ENCODE results near the gene GREM1. TPM values are rescaled to one million over a fixed set of nuclear protein-coding genes. Genes with fewer than 3 reads are reported as not detected.

The GREM1 gene
- total RNA-seq: 293 TPM

DNA sequence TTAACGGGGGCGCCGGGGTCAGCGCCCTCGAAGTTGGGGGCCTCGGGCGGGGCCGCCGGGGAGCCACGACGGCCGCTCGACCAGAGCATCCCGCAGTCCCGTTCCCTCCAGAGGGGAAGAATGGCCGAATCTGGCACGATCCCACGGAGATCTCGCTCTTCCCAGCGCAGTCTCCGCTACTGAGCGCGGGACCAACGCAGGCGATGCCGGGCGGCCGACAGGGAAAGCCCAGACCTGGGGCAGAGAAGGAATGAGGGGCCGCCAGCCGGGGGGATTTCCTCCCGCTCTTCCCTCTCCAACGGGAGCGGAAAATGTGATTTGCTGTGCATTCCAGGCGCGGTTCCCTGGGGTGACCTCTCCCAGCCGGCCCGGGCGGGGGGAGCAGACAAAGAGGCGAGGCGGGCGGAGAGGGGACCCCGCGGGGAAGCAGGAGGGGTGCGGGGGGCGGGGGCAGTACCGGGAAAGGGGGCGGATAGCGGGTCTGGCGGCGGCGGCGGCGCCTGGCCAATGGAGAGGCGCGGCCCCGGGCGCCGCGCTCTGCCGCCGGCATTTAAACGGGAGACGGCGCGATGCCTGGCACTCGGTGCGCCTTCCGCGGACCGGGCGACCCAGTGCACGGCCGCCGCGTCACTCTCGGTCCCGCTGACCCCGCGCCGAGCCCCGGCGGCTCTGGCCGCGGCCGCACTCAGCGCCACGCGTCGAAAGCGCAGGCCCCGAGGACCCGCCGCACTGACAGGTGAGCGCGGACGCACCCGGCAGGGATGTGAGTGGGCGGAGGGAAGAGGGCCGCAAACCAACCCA, at the start of gene GREM1:
GREM1 (plus strand) TSS at position 579 of the 801 bp plus-strand sequence. CDS start 12,687 bp downstream, outside the sequence.
- DNase-seq (ENCODE audit: low spot score): no peak

DNA sequence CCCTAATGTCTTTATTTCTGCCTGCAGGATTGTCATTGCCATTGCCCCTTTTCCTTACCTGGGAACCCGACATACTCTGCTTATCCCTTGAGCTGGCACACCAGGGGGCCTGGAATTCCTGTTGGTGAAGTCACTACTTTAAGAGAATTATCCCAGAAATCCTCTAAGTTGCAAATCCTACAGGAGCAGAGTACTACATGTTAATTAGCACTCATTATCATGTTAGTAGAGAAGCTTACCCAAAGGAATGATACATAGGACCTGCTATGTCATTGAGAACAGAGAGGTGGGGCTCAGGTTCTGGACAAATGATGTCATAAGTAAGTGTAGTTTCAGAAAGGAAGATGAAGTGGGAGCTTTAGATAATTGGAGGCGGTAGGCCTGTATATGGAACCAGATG, 48.9 kb upstream of the GREM1 start:
- no peak for DNase-seq (ENCODE audit: low spot score)

DNA sequence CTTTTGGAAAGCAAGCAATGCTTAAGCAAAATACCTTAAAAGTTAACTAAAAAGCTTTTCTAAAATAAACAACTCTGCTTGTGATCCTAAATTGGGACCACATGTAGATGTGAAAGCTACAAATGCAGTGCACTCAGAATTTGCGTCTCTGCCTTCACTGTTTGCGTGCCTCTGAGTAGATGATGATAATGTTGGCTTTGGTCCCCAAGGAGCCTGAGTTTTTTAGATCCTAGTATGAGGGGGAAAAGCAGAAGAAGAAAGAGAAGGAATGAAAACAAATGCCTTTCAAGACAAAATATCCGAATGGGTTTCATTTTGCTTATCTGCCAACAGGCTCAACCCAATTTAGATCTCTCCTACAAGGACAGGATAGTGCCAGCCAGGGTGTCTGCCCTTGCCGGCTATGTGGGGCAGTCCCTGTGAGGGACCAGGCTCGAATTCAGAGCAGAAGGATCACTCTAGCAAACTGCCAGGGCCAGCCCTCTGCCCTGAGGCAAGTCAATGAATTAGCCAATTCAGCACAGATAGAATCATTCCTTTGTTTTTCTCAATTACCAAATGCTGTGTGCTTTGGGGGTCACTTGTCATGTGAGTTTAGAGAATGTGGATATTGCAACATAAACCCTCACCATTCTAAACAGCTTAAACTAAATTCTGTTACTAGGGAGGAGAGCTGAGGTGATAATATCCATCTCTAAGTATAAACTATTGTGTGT, 47.8 kb upstream of the GREM1 start:
- DNase-seq (ENCODE audit: low spot score): no peak

DNA sequence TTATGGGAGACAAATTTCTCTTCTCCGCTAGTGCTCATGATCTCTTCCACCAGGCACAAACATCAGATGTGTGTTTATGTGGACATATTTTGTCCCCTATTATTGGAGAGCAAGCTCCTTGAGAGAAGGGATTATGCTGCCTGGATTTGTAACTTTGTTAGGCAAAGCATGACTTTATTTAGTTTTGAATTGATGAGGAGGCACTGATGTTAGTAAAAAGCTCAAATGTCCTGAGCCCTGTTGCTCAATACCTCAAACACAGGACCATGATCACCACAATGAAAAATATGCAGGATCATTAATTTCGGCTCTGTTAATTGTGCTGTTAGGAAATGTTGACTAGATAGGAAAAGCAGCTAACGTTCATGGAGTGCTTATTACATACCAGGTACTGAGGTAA, 47.2 kb upstream of the GREM1 start:
- no peak for DNase-seq (ENCODE audit: low spot score)

DNA sequence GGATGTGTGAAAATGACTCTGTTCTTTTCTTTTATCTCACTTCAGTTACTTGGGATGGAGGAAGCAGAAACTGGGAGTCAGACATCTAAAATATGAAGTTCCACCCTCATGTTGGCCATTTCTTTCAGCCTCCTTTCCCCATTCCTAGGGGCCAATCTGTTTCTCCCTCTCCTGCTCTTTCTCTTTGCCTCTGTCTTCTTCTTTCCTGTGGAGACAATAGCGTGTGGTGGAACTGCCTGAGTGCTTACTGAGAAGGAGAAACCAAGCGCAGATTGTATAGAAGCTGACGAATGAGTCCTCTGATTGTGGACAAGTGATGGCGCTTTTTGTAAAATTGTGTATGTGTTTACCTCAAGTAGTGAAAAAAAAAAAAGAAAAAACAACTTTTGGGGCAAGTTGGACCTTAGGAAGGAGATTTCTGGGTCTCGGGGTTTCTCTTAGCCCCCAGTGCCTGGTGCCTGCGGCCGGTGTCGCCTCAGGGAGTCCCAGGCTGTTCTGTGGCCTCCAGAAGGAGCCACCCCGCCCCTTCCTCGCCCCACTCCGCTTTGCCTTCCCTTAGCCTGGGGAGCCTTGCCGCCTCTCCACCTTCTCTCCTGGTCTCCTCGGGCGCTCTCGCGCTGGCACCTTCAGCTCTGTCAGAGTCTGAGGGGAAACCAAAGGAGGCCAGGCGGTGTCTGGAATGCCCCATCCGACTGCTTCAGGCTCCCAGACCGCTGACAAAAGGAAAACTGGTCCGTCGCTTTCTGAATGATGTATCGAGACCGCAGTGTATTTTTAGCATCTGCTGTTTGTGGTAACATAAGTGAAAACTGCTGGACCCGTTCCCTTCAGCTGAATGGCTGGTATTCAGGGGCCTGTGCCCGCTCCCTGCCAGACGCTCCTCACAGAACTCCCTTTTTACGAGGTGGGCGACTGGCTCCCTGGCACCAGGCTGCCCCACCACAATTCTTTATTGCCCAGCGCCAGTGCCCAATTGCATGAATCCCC, 46.2 kb upstream of the GREM1 start:
- no peak for DNase-seq (ENCODE audit: low spot score)

DNA sequence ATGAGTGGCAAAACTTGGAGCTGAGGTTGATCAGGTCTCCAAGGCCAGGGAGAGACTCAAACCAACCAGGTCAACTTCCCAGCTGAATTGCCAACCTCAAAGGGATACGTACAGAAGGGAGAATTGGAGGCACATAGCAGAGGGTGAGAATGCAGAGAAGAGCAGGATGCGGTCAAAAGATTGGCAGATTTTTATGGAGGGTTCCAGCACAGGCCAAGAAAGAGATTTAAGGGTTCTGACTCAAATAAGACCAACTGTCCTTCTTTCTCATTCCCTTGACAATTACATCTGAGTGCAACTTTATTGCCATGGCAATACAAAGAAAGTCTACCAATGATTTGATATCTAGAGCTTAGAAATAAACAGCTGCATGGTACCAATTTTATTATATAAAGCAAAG, 43.1 kb upstream of the GREM1 start:
- DNase-seq (ENCODE audit: low spot score): no peak

DNA sequence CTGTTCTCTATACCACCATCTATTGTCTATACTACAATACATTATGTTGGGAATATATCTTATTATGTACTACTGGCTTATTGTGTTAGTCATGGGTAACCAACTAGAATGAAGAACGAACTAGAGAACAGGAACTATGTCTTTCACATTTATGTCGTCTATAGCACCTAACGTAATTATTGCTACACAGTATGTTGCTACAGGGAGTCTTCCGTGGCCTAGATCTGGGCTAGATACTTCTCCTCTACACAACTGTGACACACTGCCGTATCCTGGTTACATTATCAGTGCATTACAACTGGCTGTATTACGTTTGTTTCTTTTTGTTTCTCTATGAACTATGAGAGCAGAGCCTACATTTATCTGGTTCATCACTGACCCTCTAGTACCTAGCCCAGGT, 42.3 kb upstream of the GREM1 start:
- no peak for DNase-seq (ENCODE audit: low spot score)

DNA sequence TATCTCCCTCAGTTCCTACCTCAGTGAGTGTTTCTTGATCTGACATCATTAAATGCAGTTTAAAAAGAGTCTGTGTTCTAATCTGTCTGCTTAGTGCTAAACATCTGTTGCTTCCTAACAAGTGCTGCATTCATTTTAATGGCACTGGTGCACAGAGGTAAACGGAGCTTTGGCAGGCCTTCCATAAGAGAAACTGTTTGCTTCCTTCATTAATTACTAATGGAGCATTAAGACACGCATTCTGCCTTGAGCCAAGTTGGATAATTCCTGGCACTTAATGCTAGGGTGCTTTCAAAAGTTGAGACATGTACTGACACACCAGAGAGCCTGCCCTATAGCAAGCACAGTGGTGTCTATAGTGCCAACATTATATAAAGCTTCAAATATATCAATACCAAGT, 41.6 kb upstream of the GREM1 start:
- DNase-seq (ENCODE audit: low spot score): no peak

DNA sequence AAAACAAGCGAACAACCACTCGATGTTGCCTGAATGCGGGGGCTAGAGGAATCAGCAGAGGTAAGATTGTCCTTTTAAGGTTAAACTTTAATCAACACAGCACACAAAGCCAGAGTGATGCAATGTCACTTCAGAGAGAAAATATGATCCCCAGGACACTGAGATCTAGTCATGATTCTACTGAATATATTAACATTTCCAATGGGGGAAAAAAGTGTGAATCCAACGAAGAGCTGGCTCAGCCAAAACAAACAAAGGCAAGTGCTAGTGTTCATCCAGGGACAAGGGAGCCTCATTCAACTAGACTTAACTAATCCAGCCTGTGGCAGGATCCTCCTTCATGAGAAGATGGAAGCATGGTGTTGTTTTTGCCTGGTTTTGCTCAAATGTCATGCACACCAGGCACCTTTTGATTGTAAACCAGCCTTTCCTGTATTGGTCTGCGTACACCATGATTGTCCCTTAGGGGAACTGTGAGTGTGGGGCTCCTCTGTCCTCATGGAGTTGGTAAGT, 40.5 kb upstream of the GREM1 start:
- no peak for DNase-seq (ENCODE audit: low spot score)

DNA sequence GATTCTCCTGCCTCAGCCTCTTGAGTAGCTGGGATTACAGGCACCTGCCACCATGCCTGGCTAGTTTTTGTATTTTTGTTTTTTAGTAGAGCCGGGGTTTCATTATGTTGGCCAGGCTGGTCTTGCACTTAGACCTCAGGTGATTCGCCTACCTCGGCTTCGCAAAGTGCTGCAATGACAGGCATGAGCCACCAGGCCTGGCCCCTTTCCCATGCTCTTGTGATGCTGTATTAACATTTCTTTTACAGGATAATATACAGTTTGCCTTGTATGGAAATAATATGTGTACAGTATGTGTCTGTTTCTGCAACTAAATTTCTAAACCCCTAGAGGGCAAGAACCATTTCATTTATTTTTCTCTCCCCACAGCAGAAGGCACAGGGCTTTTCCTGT, 38.5 kb upstream of the GREM1 start:
- no peak for DNase-seq (ENCODE audit: low spot score)

DNA sequence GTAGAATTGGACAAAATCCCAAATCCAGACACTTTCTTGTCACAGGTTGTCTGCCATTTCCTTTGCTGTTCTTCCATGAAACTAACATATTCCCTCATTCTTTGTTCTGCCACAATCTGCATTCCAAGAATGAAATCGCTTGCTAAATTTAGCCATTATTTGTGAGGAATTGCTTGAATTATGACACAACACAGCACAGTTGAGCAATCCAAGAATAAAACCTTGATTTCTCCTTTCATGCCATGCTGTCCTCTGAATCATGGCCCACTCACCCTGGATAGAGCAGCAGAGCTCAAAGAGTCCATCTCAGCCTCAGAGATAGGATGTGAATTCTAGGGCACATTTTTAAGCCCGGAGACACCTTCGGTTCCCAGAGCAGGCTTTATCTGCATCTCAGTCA, 35.2 kb upstream of the GREM1 start:
- DNase-seq (ENCODE audit: low spot score): no peak

DNA sequence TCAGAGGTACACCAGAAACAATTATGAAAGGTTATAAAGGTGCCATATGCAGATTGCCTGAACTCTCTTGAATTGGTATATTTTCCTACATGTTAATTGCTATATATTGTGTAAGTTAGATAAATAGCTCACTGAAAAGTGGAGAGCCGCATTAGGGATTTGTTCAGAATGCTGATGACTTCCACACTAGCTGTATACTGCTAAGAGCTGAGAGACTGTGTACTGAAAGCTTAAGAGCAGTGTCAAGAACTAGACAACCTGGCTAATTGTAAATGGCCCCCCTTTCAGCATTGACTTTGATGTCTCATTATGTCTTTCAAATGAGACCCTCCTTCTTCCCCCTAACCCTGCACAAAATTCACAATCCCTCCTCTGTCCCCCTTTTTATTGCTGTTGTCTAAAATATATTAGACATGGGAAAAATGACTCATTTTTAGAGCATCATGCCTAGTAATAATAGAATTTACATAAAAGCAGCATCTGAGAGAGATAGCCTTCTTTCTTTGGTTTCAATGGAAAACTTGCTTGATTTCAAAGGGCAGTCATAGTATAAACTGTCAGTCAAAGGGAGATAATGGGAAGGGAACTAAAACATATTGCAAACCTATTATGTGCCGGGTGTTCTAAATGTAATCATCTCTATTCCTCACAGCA, 34.7 kb upstream of the GREM1 start:
- no peak for DNase-seq (ENCODE audit: low spot score)

DNA sequence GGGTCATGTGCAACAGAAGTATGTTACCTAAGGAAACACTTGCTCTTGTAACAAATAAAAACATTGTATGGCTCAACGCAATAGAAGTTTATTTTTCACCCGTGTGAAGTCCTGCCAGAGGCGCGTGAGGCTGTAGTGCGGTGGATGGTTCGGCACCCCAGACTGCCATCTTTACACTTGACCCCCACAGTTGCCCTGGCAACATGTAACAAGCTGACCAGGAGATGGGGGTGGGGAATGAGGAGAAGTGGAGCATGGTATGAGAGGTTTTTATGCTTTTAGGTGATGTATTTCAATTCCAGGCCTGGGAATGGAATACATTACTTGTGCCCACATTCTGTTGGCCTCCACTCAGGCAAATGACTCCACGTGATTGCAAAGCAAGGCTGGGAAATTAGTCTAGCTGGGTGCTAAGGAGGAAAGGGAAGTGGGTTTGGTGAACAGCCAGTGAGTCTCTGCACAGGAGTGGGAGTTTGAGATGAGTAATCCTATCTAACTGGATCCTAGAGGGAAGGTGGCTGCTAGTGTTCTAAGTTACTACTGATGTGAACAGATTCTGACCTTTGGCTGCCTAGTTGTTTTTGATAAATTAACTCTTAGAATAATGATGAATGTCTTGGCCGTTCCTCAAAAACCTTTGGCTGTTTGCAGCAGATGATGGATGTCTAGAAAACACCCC, 33.8 kb upstream of the GREM1 start:
- no peak for DNase-seq (ENCODE audit: low spot score)

DNA sequence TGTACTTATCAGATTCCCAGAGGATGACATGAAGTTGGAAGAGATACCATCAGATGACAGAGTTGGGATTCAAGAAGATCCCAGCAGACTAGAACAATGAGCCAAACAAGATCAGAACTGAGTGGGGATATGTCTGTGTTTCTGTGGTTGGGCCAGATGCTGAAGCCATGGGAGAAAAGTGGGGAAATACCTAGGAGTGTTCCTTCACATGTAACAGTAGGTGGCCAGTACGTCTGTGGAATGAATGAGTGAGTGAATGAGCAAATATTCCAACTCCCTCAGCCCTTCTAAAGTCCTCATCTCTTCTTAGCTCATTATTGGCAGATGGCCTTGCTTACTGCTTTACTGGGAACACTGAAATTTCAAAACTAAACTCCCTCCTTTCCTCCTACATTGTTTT, 32.2 kb upstream of the GREM1 start:
- no peak for DNase-seq (ENCODE audit: low spot score)

DNA sequence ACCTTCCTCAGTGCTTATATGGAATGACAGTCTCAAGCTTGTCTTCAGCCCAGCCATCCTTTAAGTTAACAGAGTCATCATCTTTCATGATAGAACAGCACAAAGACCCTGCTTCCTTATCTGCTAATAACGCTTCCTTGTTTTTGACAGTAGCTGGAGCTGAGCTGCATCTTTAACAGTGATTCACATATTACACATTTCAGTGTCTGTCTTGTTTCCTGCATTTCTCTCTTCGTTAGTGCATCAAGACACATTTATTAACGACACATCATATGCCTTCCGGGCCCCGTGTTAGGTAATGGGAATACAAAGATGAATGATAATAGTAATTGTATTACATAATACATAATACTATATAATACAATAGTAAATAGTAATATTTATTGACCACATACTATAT, 30.2 kb upstream of the GREM1 start:
- no peak for DNase-seq (ENCODE audit: low spot score)

DNA sequence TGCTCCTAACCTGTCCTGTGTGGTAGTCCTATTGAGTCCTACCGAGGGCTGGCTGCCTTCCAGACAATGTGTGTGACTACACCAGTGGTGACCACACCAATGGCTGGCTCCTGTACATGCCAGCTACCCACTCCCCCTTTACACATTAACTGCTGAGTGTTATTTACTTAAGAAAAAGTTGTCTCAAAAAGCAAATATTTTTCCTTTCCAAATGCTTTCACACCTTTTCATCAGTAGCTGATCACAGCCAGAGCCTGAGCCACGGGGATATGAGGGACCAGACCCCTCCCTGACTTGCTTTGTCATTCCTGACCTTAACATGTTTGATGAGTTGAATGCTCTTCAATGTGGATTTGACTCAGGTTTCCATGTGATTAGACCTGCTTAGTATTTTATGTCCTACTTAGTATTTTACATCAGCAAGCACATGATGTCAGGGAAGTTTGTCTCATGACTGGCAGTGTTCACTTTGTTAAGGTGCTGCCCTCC, 29.6 kb upstream of the GREM1 start:
- DNase-seq (ENCODE audit: low spot score): no peak

DNA sequence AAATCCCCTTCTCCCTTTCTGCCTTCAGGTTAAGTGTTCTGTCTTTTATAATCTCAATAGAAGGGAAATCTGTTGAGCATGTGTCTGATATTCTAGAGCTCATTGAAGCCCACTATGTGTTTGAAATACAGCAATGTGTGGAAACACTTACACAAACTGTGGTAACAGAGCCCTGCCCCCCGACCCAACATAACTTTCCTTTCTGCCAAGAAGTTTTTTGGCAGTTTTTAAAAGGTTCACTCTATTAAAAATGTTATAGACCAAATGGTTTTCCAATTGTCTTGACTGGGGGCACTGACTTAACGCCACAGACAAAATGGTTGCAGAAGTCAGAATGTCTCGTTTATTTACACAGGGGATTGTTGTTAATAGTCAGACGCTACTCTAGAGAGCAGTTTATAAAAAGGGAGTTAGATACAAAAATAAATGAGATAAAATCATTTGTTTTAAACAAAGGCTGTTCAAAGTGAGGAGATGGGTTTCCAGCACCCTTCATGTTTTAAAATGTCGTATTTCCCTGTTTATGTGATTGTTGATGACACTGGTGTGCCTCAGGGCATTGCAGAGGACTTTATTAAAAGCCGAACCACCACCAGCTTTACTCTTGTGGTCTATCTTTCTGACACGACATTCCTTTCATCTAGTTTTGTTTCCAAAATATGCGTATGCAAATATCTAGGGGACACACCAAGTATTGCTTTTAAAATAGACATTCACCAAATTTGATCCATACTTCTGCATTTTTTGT, 26.7 kb upstream of the GREM1 start:
- no peak for DNase-seq (ENCODE audit: low spot score)

DNA sequence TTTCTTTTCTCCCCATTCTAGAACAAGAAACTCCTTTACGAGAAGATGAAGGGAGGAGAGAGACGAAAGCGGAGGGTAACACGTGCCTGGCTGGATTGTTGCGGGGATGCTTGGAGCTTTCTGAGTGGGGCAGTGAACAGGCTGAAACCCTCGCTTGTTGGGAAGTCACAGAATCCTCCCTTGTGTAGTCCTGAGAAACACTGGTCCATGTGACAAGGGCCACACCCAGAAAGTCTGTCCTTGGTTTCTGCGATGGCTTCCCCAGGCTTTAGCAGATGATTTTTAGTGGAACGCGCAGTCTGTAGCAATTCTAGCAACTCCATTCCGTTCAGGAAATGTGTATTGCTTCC, 26.1 kb upstream of the GREM1 start:
- no peak for DNase-seq (ENCODE audit: low spot score)

DNA sequence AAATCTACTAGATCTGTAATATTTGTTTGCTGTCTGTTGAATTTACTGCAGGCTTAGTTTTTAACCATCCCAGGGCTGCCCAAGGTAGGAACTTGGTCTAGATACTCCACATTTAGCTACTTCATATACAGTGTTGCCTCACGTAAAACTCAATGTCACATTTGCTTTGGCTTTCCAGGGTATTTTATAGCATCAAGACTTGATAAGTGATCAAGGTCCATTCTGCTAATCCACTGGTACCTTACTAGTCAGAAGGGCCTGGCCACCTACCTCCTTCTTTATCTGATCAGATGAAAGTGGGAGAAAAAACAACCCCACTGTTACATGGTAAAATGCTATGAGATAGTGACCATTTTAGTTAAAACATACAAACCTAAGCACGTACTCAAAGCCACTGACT, 25.5 kb upstream of the GREM1 start:
- no peak for DNase-seq (ENCODE audit: low spot score)

Data from mucosa of gallbladder (tissue), 1 donor.